Measurements from ENCODE around the gene FAM162A.
"Not testable (repeated sequence)": the region's sequence is repeated elsewhere in the genome, so short reads cannot be mapped to it uniquely, and the experiment has no call there.

Gene FAM162A

DNA sequence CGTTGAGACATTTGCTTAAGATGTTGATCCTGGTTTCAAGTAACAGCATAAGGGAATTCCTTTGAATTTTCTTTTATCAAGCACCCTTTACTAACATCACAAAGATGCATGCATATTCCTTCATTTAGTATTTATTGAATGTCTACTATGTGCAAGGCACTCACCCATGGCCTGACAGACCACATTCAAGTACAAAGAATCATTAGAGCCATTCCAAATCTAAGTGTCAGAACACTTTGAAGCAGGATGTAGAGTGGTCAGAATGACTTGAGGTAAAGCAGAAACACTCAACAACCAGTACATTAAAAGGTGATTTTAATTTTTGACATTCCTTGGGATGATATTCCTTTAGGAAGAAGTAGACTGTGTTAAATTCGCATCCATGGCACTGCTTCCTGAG is 37.9 kb downstream of the FAM162A start:
- DNase-seq, result no peak

DNA sequence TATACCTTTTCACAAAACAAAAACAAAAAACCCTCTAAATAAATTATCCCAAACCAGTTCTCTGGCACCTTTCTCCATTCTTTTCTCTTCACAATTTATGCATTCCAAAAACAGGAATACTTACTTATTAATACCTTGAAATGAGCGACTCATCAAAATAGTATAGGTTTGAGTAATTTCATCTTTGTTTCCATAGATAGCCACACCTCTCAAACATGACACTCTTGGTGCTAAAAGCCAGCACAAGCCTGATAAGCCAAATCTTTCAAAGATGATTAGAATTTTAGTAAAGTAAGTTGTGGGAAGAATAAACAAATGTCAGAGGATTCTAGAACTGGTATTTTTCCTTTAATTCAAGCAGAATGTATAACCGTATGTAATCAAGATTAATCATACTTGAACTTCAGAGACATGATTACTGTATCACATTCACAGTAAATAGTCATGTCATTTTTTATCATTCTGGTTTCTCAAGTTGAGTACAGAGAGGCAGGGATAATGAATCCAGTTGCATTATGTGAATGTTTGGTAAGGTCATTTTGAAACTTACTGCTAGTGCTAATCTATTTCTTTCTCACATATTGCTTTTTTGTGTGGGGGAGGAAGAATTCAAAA is 44.0 kb downstream of the FAM162A start:
- DNase-seq, result no peak

DNA sequence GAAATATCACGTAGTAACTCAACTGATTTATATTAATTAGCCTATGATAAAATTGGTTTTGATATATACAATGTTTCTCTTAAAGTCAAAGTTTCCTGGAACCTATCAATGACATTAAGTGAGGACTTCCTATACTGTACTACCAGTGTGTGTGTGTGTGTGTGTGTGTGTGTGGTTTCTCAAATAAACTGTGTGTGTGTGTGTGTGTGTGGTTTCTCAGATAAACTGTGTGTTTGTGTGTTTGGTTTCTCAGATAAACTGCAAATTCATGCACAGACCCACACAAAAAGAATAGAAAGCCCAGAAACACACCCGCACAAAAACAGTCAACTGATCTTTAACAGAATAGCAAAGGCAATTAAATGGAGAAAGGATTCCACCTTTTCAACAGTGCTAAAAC is 46.4 kb downstream of the FAM162A start:
- no peak for DNase-seq

DNA sequence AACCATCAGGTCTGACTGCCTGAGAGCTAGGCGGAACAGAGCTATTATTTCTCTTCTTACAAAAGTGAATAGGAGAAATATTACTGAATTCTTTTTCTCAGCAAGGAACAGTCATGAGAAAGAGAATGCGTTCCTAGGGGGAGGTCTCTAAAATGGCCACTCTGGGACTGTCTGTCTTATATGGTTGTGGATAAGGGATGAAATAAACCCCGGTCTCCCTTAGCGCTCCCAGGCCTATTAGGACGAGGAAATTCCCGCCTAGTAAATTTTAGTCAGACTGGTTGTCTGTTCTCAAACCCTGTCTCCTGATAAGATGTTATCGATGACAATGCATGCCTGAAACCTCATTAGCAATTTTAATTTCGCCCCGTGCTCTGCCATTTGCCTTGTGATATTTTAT is 52.0 kb downstream of the FAM162A start:
- DNase-seq, result no peak

DNA sequence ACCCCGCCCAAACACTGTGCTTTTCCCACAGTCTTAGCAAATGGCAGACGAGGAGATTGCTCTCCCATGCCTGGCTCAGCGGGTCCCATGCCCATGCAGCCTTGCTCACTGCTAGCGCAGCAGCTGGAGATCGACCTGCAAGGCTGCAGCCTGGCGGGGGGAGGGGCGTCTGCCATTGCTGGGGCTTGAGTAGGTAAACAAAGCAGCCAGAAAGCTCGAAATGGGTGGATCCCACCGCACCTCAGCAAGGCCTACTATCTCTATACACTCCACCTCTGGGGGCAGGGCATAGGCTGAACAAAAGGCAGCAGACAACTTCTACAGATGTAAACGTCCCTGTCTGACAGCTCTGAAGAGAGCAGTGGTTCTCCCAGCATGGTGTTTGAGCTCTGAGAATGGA is 59.1 kb downstream of the FAM162A start:
- DNase-seq, result no peak

DNA sequence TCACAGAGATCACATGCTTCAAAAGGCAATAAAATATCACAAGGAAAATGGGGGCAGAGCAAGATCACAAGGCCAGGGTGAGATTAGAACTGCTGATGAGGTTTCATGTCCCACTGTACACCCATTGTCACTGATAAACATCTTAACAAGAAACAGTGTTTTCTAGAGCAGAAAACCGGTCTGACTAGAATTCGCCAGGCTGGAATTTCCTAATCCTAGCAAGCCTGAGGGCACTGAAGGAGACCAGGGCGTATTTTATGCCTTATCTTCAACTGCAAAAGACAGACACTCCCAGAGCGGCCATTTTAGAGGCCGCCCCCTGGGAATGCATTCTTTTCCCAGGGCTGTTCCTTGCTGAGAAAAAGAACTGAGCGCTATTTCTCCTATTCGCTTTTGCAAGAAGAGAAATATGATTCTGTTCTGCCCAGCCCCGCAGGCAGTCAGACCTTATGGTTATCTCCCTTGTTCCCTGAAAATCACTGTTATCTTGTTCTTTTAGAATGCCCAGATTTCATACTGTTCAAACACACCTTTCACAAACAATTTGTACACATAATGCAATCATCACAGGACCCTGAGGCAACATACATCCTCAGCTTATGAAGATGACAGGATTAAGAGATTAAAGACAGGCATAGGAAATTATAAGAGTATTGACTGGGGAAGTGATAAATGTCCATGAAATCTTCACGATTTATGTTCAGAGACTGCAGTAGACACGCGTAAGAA is 59.9 kb downstream of the FAM162A start:
- DNase-seq, result not testable (repeated sequence)

DNA sequence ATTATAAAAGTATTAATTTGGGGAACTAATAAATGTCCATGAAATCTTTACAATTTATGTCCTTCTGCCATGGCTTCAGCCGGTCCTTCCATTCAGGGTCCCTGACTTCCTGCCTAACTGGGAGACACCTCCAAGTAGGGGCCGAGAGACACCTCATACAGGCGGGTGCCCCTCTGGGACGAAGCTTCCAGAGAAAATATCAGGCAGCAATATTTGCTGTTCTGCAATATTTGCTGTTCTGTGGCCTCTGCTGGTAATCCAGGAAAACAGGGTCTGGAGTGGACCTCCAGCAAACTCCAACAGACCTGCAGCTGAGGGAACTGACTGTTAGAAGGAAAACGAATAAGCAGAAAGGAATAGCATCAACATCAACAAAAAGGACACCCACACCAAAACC is 60.5 kb downstream of the FAM162A start:
- DNase-seq, result not testable (repeated sequence)

DNA sequence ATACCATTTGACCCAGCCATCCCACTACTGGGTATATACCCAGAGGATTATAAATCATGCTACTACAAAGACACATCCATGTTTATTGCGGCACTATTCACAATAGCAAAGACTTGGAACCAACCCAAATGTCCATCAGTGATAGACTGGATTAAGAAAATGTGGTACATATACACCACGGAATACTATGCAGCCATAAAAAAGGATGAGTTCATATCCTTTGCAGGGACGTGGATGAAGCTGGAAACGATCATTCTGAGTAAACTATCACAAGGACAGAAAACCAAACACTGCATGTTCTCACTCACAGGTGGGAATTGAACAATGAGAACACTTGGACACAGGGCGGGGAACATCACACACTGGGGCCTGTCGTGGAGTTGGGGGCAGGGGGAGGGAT is 64.2 kb downstream of the FAM162A start:
- not testable (repeated sequence) for DNase-seq

DNA sequence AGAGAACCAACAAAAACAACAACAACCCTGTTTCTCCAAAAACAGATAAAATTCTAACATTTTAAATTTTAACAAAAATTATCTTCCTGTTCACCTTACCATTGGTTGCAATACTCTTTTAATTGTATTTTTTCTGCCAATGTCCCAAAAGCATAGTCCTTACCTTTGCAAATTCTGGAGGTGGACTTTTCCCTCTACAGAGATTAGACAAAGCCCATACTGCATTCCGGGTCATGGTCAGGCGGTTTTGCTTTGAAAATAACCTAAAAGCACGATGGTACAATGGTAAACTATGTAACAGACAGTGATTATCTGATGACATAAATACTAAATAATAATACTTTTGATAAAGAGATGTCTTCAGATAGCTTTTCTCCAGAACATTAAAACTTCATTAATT is 67.4 kb downstream of the FAM162A start:
- DNase-seq, result no peak

DNA sequence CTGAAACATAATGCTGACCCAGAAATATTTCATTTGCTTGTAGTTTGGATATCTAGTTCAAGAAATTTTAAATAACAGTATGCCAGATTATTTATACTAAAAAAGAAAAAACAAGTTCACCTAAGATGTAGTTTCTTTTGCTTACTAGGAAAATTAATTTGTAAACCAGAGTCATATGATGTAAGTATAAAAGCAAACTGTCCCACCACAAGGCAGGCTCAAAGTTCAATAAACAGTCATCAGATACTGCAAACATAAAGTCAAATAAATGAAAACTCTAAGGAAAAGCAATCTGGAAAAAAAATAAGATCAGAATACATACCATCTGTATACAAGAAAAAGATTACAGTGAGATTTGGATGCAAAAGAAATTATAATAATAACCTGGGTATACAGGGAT is 72.1 kb downstream of the FAM162A start:
- DNase-seq, result no peak

DNA sequence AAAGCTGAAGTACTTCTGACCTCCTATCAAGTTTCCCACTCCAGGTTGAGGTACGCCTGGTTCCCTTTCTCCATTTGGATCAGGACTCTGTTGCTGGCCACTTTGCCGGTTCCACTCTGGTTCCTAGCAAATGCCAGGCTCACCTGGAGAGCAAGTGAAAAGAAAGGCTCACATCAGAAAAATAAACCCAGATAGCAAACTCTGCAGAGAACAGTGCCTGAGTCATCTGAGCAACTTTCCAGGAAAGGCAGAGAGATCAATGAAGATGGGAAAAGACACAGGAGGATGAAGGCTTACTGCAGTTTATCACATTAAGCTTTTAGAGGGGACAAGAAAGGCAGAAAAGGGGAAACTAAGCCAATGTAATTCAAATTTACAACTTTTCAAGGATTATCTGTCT is 73.7 kb downstream of the FAM162A start:
- no peak for DNase-seq

DNA sequence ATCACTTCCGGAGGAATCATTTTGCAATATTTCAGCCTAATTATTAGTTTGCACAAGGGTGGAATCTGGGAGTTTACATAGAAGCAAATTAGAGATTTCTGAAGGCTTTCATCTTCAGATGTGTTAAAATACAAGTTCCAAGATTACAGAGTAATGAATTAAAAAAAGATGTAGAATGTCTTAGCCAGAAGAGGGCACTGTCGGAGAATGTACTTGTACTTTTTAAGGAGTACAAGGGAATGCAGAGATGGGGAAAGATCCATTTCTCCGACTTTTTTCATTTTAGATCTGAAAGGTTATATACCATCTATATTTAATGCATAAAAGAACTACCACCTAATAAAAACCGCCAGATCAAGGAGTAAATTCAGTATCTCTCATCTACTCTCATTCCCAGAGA is 75.0 kb downstream of the FAM162A start:
- DNase-seq, result no peak

DNA sequence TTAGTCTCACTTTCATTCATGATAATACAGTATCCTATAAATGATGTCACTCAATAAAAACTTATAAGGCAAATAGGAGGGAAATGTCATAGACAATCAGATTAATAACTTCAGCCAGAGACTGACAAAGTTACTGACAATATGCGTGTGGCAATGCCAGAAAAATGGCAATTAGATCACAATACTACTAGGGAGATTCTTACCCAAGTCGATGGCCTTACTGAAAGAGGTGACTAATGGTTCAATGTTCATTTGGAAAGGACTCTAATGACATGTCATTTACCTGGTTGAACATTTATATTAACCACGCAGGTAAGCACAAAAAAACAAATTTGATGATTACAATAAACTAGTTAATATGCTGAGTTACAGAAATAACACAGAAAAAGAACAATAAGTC is 77.8 kb downstream of the FAM162A start:
- DNase-seq, result no peak

All from effector CD4-positive, alpha-beta T cell (primary cell).